NCI-H510A treated with DMSO at 0.1 percent for 48 hours (cell line): ENCODE data around the gene MSH3.
"Not testable (repeated sequence)": the region's sequence is repeated elsewhere in the genome, so short reads cannot be mapped to it uniquely, and the experiment has no call there.

ENCODE experiments used
- DNase-seq: peaks from one replicate; lab custom pipeline; 2025; lab: John Stamatoyannopoulos, UW

The MSH3 gene

GRCh38 chr5:80656425-80656824, 2.0 kb downstream of the MSH3 start:
- no peak for DNase-seq

- DNase-seq, result no peak
Measured at GRCh38 chr5:80659106-80659505, 4.7 kb downstream of the MSH3 start.

- DNase-seq, result not testable (repeated sequence)
Measured at GRCh38 chr5:80660661-80661060, 6.2 kb downstream of the MSH3 start.

GRCh38 chr5:80662108-80662507, 7.7 kb downstream of the MSH3 start:
- no peak for DNase-seq

GRCh38 chr5:80665057-80665456, 10.6 kb downstream of the MSH3 start:
- no peak for DNase-seq

- no peak for DNase-seq
Measured at GRCh38 chr5:80667384-80667783, 12.9 kb downstream of the MSH3 start.

GRCh38 chr5:80668016-80668969, 13.8 kb downstream of the MSH3 start:
- no peak for DNase-seq

- peak; percentile 64 for DNase-seq
Measured at GRCh38 chr5:80672140-80672736, 17.8 kb downstream of the MSH3 start.

- no peak for DNase-seq
Measured at GRCh38 chr5:80676706-80677105, 22.3 kb downstream of the MSH3 start.

GRCh38 chr5:80686757-80687156, 32.3 kb downstream of the MSH3 start:
- no peak for DNase-seq

GRCh38 chr5:80688648-80689420, 34.4 kb downstream of the MSH3 start:
- no peak for DNase-seq

GRCh38 chr5:80689627-80690026, 35.2 kb downstream of the MSH3 start:
- no peak for DNase-seq

- no peak for DNase-seq
Measured at GRCh38 chr5:80695666-80696065, 41.2 kb downstream of the MSH3 start.

GRCh38 chr5:80696450-80696849, 42.0 kb downstream of the MSH3 start:
- no peak for DNase-seq

GRCh38 chr5:80697100-80697499, 42.6 kb downstream of the MSH3 start:
- DNase-seq, result no peak

- DNase-seq, result no peak
Measured at GRCh38 chr5:80698369-80698768, 43.9 kb downstream of the MSH3 start.

GRCh38 chr5:80701597-80701996, 47.1 kb downstream of the MSH3 start:
- DNase-seq, result no peak

GRCh38 chr5:80703291-80703690, 48.8 kb downstream of the MSH3 start:
- DNase-seq, result no peak

- no peak for DNase-seq
Measured at GRCh38 chr5:80703747-80704146, 49.3 kb downstream of the MSH3 start.

- DNase-seq, result no peak
Measured at GRCh38 chr5:80704221-80704620, 49.8 kb downstream of the MSH3 start.

GRCh38 chr5:80705216-80705769, 50.8 kb downstream of the MSH3 start:
- no peak for DNase-seq

- DNase-seq, result no peak
Measured at GRCh38 chr5:80705801-80706200, 51.3 kb downstream of the MSH3 start.
